Naive thymus-derived CD4-positive, alpha-beta T cell (primary cell): ENCODE results near the gene ZNF563. TPM values are rescaled to one million over a fixed set of nuclear protein-coding genes. Genes with fewer than 3 reads are reported as not detected.

ENCODE experiments used
- ATAC-seq: fragments of 150-1000 bp; cut with Tn5 transposase; 2 replicates; pipeline ENCODE4 v1.10.0; 2021; ENCODE audit warnings: mild to moderate bottlenecking, moderate library complexity
- CTCF ChIA-PET: fragments of 350-600 bp; sonication (Branson Sonifier 250); formaldehyde crosslinking; loops from one replicate; lab custom pipeline; 2021; ENCODE audit warnings: antibody characterized with exemption; lab: Charles Lee
- POLR2A ChIA-PET: fragments of 350-600 bp; sonication (Branson Sonifier 250); formaldehyde crosslinking; loops from one replicate; lab custom pipeline; 2021; ENCODE audit warnings: antibody characterized with exemption, inconsistent platforms; lab: Charles Lee
- DNase-seq, 9 donors: peaks; one replicate each; pipeline versions ENCODE4 v3.0.0 to v3.0.0-alpha.2; 2020 to 2022; ENCODE audit warnings: mixed read lengths in 1 of 9
- H3K27ac ChIP-seq: one replicate; pipeline ENCODE4 v1.7.0; 2013; ENCODE audit warnings: mild to moderate bottlenecking, low read depth, low read length, moderate library complexity
- H3K27me3 ChIP-seq, 2 donors: one replicate each; pipeline ENCODE4 v1.7.0; 2013; ENCODE audit warnings: low read length in 2 of 2, mild to moderate bottlenecking in 2 of 2, moderate library complexity in 2 of 2; ENCODE audit not compliant: control insufficient read depth in 2 of 2, insufficient read depth in 2 of 2
- H3K36me3 ChIP-seq, 3 experiments: 1 replicate in 2 of 3; 2 replicates in 1 of 3; pipeline ENCODE4 v1.7.0; 2013; ENCODE audit warnings: low read length in 3 of 3, mild to moderate bottlenecking in 3 of 3, moderate library complexity in 1 of 3; ENCODE audit not compliant: insufficient read depth in 3 of 3, control insufficient read depth in 2 of 3
- H3K4me1 ChIP-seq, 2 donors: one replicate each; pipeline ENCODE4 v1.7.0; 2013; ENCODE audit warnings: low read length in 2 of 2, mild to moderate bottlenecking in 2 of 2, moderate library complexity in 1 of 2; ENCODE audit not compliant: control insufficient read depth in 2 of 2, insufficient read depth in 2 of 2
- H3K4me3 ChIP-seq: 2 replicates; pipeline ENCODE4 v1.7.0; 2013; ENCODE audit warnings: mild to moderate bottlenecking, low read length
- H3K9me3 ChIP-seq, 3 experiments: 1 replicate in 2 of 3; 2 replicates in 1 of 3; pipeline ENCODE4 v1.7.0; 2013; ENCODE audit warnings: low read length in 3 of 3; ENCODE audit not compliant: control insufficient read depth in 2 of 3
- H3K27ac Mint-ChIP-seq, 9 donors: one replicate each; pipeline ENCODE4 v1.8.0; 2020 to 2022; ENCODE audit warnings: mixed read lengths in 9 of 9, mild to moderate bottlenecking in 8 of 9, moderate library complexity in 5 of 9, inconsistent platforms in 2 of 9
- H3K27me3 Mint-ChIP-seq, 5 donors: one replicate each; pipeline ENCODE4 v1.8.0; 2021 to 2022; ENCODE audit warnings: mixed read lengths in 5 of 5, mild to moderate bottlenecking in 1 of 5
- H3K36me3 Mint-ChIP-seq, 5 donors: one replicate each; pipeline ENCODE4 v1.8.0; 2020 to 2022; ENCODE audit warnings: mixed read lengths in 5 of 5, mild to moderate bottlenecking in 3 of 5, inconsistent platforms in 1 of 5
- H3K4me1 Mint-ChIP-seq, 7 donors: one replicate each; pipeline ENCODE4 v1.8.0; 2020 to 2022; ENCODE audit warnings: mixed read lengths in 7 of 7, mild to moderate bottlenecking in 3 of 7, inconsistent platforms in 1 of 7
- H3K4me3 Mint-ChIP-seq, 10 donors: one replicate each; pipeline ENCODE4 v1.8.0; 2020 to 2022; ENCODE audit warnings: mild to moderate bottlenecking in 10 of 10, mixed read lengths in 10 of 10, moderate library complexity in 6 of 10, inconsistent platforms in 2 of 10
- H3K9me3 Mint-ChIP-seq, 11 donors: one replicate each; pipeline ENCODE4 v1.8.0; 2020 to 2022; ENCODE audit warnings: mixed read lengths in 11 of 11, mild to moderate bottlenecking in 4 of 11, inconsistent platforms in 1 of 11, moderate library complexity in 1 of 11
- intact Hi-C, 2 donors: fragments of 100-400 bp; cut with micrococcal nuclease; formaldehyde crosslinking; loops; one replicate each; pipeline ENCODE4 v1.15.1; 2023
- polyA plus RNA-seq, 2 donors: library from polyadenylated mRNA; unstranded; fragments of 300-500 nt; fragmentation: Illumina TruSeq; gene quantifications; one replicate each; pipeline ENCODE4 v1.2.3, GENCODE V29; 2021
- total RNA-seq, 6 experiments: library from RNA in 5 of 6; stranded (reverse) in 5 of 6; gene quantifications; 1 replicate in 5 of 6; 2 replicates in 1 of 6; pipeline ENCODE4 v1.2.3 and lab custom pipeline; 2021 to 2026

The ZNF563 gene
- total and polyA plus RNA-seq, 7 experiments from 2014 or later = 2.8 to 23.2 (median 6.8) TPM

DNA sequence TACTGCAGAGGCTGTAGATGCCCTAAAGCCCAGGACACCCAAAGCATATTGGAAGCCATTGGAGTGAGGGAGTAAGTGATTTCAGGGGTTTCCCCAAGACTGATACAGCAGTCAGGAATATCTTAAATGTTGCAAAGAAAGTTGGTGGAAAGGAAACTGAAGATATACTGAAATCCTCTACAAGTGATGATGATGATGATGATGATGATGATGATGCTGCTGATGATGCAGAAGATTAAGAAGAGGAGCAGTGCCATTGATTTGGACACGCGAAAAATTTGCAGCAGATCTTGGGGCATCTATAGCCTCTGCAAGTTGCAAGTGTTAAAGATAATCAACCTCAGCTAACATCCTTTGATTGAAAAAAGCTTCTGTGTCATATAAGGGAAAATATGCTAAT is 62.6 kb downstream of the ZNF563 start:
- Mint-ChIP-seq H3K4me1 (peaks cover 0 to 4% (median 0%) of the 10 kb centered on the region in 7 donors), H3K36me3 (peaks cover 35 to 73% (median 63%) of the 10 kb centered on the region in 5 donors), H3K27me3 (no peaks in the 10 kb centered on the region), H3K9me3 (peaks cover 15 to 96% (median 69%) of the 10 kb centered on the region in 11 donors), H3K4me3 (peak overlapping the region in 1 of 10 donors; percentile 53), H3K27ac (no peak overlapping the region)
- H3K4me3 ChIP-seq = no peak overlapping the region
- POLR2A ChIA-PET = interaction anchor here (1.0 kb wide), 1 partner anchor 17 kb away, joined by 4 read pairs; no protein-coding TSS in a partner anchor
- ATAC-seq (no peak), DNase-seq (no peak)
- H3K27me3 ChIP-seq = no peaks in the 10 kb centered on the region
- intact Hi-C loops = no loop called here
- H3K4me1 ChIP-seq = no peaks in the 10 kb centered on the region
- peaks cover 15 to 81% (median 48%) of the 10 kb centered on the region in 3 experiments for H3K9me3 ChIP-seq
- no peak overlapping the region for H3K27ac ChIP-seq
- H3K36me3 ChIP-seq = peaks cover 19 to 52% (median 20%) of the 10 kb centered on the region in 3 experiments
- CTCF ChIA-PET = no interaction called here

Other genes starting within 250 kb of the ZNF563 start
- gene ZNF20, start 193.3 kb downstream of the ZNF563 start, total RNA-seq = 1 to 10 TPM; 1.2 to 6.7 (median 4.8) TPM
- gene ZNF20, start 193.3 kb downstream of the ZNF563 start, polyA plus RNA-seq = 1 to 10 TPM; 1.4 to 4.4 TPM
- 1 to 10 TPM; 1.1 to 5.2 (median 4.2) TPM for gene ZNF625, start 176.9 kb downstream of the ZNF563 start, total RNA-seq
- 1 to 10 TPM in 1 of 2 donors, under 1 TPM in 1; 0.45 to 1.1 TPM for gene ZNF625, start 176.9 kb downstream of the ZNF563 start, polyA plus RNA-seq
- 10 to 100 TPM; 16.8 to 36.8 (median 31.1) TPM for gene ZNF136, start 170.5 kb downstream of the ZNF563 start, total RNA-seq
- gene ZNF136, start 170.5 kb downstream of the ZNF563 start, polyA plus RNA-seq = 10 to 100 TPM; 14.0 to 23.9 TPM
- gene ZNF44, start 38.8 kb downstream of the ZNF563 start, total RNA-seq = 10 to 100 TPM; 16.3 to 67.4 (median 31.3) TPM
- gene ZNF44, start 38.8 kb downstream of the ZNF563 start, polyA plus RNA-seq = 10 to 100 TPM; 19.2 to 32.2 TPM
- gene ZNF442, start 32.0 kb upstream of the ZNF563 start, total RNA-seq = 1 to 10 TPM in 2 of 5 experiments, under 1 TPM in 3; 0.44 to 6.0 (median 0.58) TPM
- gene ZNF442, start 32.0 kb upstream of the ZNF563 start, polyA plus RNA-seq = 1 to 10 TPM; 1.1 TPM
- gene ZNF799, start 67.6 kb upstream of the ZNF563 start, total RNA-seq = 1 to 10 TPM; 1.7 to 9.9 (median 4.4) TPM
- 1 to 10 TPM; 4.3 to 8.0 TPM for gene ZNF799, start 67.6 kb upstream of the ZNF563 start, polyA plus RNA-seq
- gene ZNF443, start 107.4 kb upstream of the ZNF563 start, total RNA-seq = 1 to 10 TPM; 3.0 to 9.1 (median 4.1) TPM
- gene ZNF443, start 107.4 kb upstream of the ZNF563 start, polyA plus RNA-seq = 1 to 10 TPM; 1.6 to 3.9 TPM
- 1 to 10 TPM; 2.2 to 8.0 (median 5.3) TPM for gene ZNF709, start 151.2 kb upstream of the ZNF563 start, total RNA-seq
- 1 to 10 TPM; 2.0 to 3.3 TPM for gene ZNF709, start 151.2 kb upstream of the ZNF563 start, polyA plus RNA-seq
- 10 to 100 TPM; 10.5 to 33.6 (median 19.0) TPM for gene ZNF564, start 217.8 kb upstream of the ZNF563 start, total RNA-seq
- 10 to 100 TPM; 15.3 to 17.9 TPM for gene ZNF564, start 217.8 kb upstream of the ZNF563 start, polyA plus RNA-seq